ENCODE measurements around the gene SULT1A1. TPM values are rescaled to one million over a fixed set of nuclear protein-coding genes. Genes with fewer than 3 reads are reported as not detected.
"Not testable (repeated sequence)": the region's sequence is repeated elsewhere in the genome, so short reads cannot be mapped to it uniquely, and the experiment has no call there.

The SULT1A1 gene
- total and polyA plus RNA-seq, 2 of the 8 experiments (the other 6 are each of a cell fraction or from before 2014, with no cell fraction given) = 2.1 to 4.0 TPM

GRCh38 chr16:28566233-28566925 is 43.5 kb downstream of the SULT1A1 start:
- H3K4ac ChIP-seq (replicated peaks; ENCODE audit: insufficient read length, low read depth, low read length) = not testable (repeated sequence)
- WGBS, 2 experiments (ENCODE audit: extremely low coverage in 1 of 2, insufficient coverage in 1 of 2, insufficient read length in 1 of 2, insufficient replicate concordance in 2 of 2, low coverage in 1 of 2, low lambda C conversion rate in 2 of 2, missing lambda C conversion rate in 1 of 2) = 91% methylated on average over 4 of the region's 4 CpGs; no CpG with 5 or more reads in 1 of the 2 experiments
- CTCF ChIA-PET (ENCODE audit: partially characterized antibody) = interaction anchor here (0.6 kb wide), 1 partner anchor 24 kb away, joined by 3 read pairs; no protein-coding TSS in a partner anchor

More at GRCh38 chr16:28566233-28566925, 43.5 kb downstream of the SULT1A1 start:
- H2BK5ac ChIP-seq (ENCODE audit: low read depth, low read length); H3K27ac ChIP-seq (ENCODE audit: low read depth, low read length); H2BK120ac ChIP-seq (replicated peaks; ENCODE audit: low read depth, low read length); H2BK20ac ChIP-seq (ENCODE audit: low read length); H3K79me2 ChIP-seq (ENCODE audit: control insufficient read depth in 1 of 2, insufficient read depth in 2 of 2, low read length in 2 of 2); H3K4me2 ChIP-seq (ENCODE audit: insufficient read depth in 1 of 2, low read depth in 2 of 2, low read length in 2 of 2); FAIRE-seq; H3K9ac ChIP-seq (replicated peaks in 1 of 4; ENCODE audit: extremely low read depth in 1 of 4, low read depth in 3 of 4, low read length in 3 of 4); H3K14ac ChIP-seq (ENCODE audit: insufficient read length); H2BK15ac ChIP-seq (ENCODE audit: low read length); H3K18ac ChIP-seq (ENCODE audit: extremely low read depth, low read length); H3K23me2 ChIP-seq (ENCODE audit: low read depth, low read length); H3K23ac ChIP-seq (ENCODE audit: insufficient read length); H4K91ac ChIP-seq (replicated peaks; ENCODE audit: insufficient read length, low read length); H2AK5ac ChIP-seq (ENCODE audit: low read depth, low read length); H4K20me1 ChIP-seq (replicated peaks in 1 of 2; ENCODE audit: control insufficient read depth in 1 of 2, insufficient read depth in 2 of 2, low read length in 2 of 2); H3K4me1 ChIP-seq (replicated peaks in 1 of 4; ENCODE audit: control insufficient read depth in 3 of 4, insufficient read depth in 4 of 4, low read length in 3 of 4); DNase-seq (ENCODE audit: low read depth in 1 of 2, low spot score in 2 of 2); H3K36me3 ChIP-seq (ENCODE audit: control insufficient read depth in 2 of 4, insufficient read depth in 4 of 4, low read length in 3 of 4); H3K27me3 ChIP-seq (replicated peaks in 1 of 4; ENCODE audit: control insufficient read depth in 3 of 4, extremely low read depth in 1 of 4, insufficient read depth in 3 of 4, low read length in 3 of 4); H4K8ac ChIP-seq (ENCODE audit: extremely low read depth, insufficient read depth, low read length); H4K5ac ChIP-seq (ENCODE audit: insufficient read length, low read depth, low read length); POLR2A ChIA-PET (ENCODE audit: partially characterized antibody); H3K79me1 ChIP-seq (ENCODE audit: low read depth, low read length); H2AFZ ChIP-seq (ENCODE audit: low read length); H3K4me3 ChIP-seq (ENCODE audit: extremely low read depth in 1 of 4, insufficient read depth in 2 of 4, low read depth in 3 of 4, low read length in 4 of 4); H3K56ac ChIP-seq (replicated peaks; ENCODE audit: insufficient read length, low read depth, low read length); H3K9me3 ChIP-seq (ENCODE audit: insufficient read depth in 2 of 2, low read depth in 1 of 2, low read length in 1 of 2); H2BK12ac ChIP-seq (ENCODE audit: low read depth, low read length): not testable (repeated sequence)

Measured in H1 (cell line).